Ovary (tissue), 9 donors: Measurements from ENCODE around the gene CHD1. TPM values are rescaled to one million over a fixed set of nuclear protein-coding genes. Genes with fewer than 3 reads are reported as not detected.

Experiments
- DNase-seq, 5 donors: peaks; one replicate each; pipeline ENCODE4 v3.0.0-alpha.2; 2019 to 2020
- H3K27ac ChIP-seq, 2 donors: fragments of 200-600 bp; one replicate each; pipeline versions ENCODE4 v1.5.1 to v1.8.0; 2019 to 2022
- H3K27me3 ChIP-seq: fragments of 200-600 bp; one replicate; pipeline ENCODE4 v1.8.0; 2022
- H3K36me3 ChIP-seq: fragments of 200-600 bp; sonication (generic); one replicate; pipeline ENCODE4 v1.5.1; 2019
- H3K4me1 ChIP-seq: one replicate; pipeline ENCODE4 v1.8.1; 2013; ENCODE audit warnings: mild to moderate bottlenecking, moderate library complexity; ENCODE audit not compliant: insufficient read depth
- H3K4me3 ChIP-seq: fragments of 200-600 bp; sonication (generic); one replicate; pipeline ENCODE4 v1.5.1; 2017
- H3K9me3 ChIP-seq, 2 donors: fragments of 200-600 bp in 1 of 2; sonication (generic) in 1 of 2; one replicate each; pipeline versions ENCODE4 v1.5.1 to v1.8.1; 2013 to 2019; ENCODE audit warnings: mild to moderate bottlenecking in 1 of 2, moderate library complexity in 1 of 2
- EP300 ChIP-seq: sonication (generic); formaldehyde crosslinking; IDR thresholded peaks from one replicate; pipeline ENCODE4 v1.6.1; 2017; ENCODE audit warnings: antibody characterized with exemption
- POLR2A ChIP-seq: fragments of 450-650 bp; IDR thresholded peaks from one replicate; pipeline ENCODE4 v1.6.1; 2017; ENCODE audit warnings: antibody characterized with exemption, mild to moderate bottlenecking, moderate library complexity
- WGBS, 3 donors: extraction: QIAGEN DNeasy Blood & Tissue Kit in 1 of 3; methylation state at CpG; one replicate each; pipeline versions ENCODE4 v1.1.5 to v1.1.7; 2013 to 2017; 5-methylcytosine and 5-hydroxymethylcytosine counted together
- intact Hi-C, 4 donors: fragments of 100-400 bp; cut with DNase I; formaldehyde crosslinking; loops; one replicate each; pipeline versions ENCODE4 v1.11.0 to v1.15.1; 2022 to 2023
- polyA plus RNA-seq, 2 donors: library from polyadenylated mRNA; stranded (reverse); fragments of 200-250 nt in 1 of 2; fragments of 350-450 nt in 1 of 2; fragmentation: Illumina TruSeq in 1 of 2; extraction: RNeasy Lipid Tissue Mini Kit (QIAGEN cat#74804) in 1 of 2; gene quantifications; one replicate each; pipeline ENCODE4 v1.2.3, GENCODE V29; 2013 to 2014
- total RNA-seq, 7 donors: library from RNA; depleted of rRNA in 2 of 7; stranded (reverse); fragments of >200 nt in 2 of 7; fragmentation: NEBNext Ultra II Directional in 3 of 7; extraction: Animal tissue kit (Norgen Biotek cat#: 25700) in 3 of 7; gene quantifications; one replicate each; pipeline versions ENCODE4 v1.1.0 to v1.2.4, GENCODE V29; 2016 to 2023
- TF ChIP-seq, protein P1 (sequence below), 3 donors: fragments of 450-650 bp in 2 of 3; fragments of 200-600 bp in 1 of 3; IDR thresholded peaks; one replicate each; pipeline versions ENCODE4 v1.5.1 to v1.8.0; 2016 to 2022; ENCODE audit warnings: antibody characterized with exemption in 3 of 3, mild to moderate bottlenecking in 1 of 3
- donor health status: DM: no; HTN: no; CAD: no; lungs with moderate emphysema.
- donor health status: DM: no; HTN: no; CAD: no.
- donor health status: Bipolar disorder and iron deficiency.
- donor health status: DM: yes; HTN: yes; CAD: no.
- donor health status: DM: no; HTN: no; CAD: no.
- donor health status: DM: yes; HTN: yes; CAD: no.

The CHD1 gene
- total and polyA plus RNA-seq, 9 donors: 19.6 to 75.8 (median 46.5) TPM

DNA sequence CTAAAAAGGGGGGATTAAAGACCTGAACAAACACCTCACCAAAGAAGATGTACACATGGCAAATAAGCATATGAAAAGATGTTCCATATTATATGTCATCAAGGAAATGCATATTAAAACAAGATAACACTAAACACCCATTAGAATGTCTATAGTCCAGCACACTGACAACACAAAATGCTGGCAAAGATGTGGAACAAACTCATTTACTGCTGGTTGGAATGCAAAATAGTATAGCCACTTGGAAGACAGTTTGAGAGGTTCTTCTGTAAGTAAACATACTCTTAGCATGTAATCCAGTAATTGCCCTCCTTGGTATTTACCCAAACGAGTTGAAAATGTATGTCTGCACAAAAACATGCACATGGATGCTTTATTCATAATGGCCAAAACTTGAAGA is 81.8 kb downstream of the CHD1 start:
- TF ChIP-seq EP300 (no peak), POLR2A (no peak)
- TF ChIP-seq, protein P1, sequence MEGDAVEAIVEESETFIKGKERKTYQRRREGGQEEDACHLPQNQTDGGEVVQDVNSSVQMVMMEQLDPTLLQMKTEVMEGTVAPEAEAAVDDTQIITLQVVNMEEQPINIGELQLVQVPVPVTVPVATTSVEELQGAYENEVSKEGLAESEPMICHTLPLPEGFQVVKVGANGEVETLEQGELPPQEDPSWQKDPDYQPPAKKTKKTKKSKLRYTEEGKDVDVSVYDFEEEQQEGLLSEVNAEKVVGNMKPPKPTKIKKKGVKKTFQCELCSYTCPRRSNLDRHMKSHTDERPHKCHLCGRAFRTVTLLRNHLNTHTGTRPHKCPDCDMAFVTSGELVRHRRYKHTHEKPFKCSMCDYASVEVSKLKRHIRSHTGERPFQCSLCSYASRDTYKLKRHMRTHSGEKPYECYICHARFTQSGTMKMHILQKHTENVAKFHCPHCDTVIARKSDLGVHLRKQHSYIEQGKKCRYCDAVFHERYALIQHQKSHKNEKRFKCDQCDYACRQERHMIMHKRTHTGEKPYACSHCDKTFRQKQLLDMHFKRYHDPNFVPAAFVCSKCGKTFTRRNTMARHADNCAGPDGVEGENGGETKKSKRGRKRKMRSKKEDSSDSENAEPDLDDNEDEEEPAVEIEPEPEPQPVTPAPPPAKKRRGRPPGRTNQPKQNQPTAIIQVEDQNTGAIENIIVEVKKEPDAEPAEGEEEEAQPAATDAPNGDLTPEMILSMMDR (IDR thresholded peaks at IDR 0.05): no peak
- no peaks in the 10 kb centered on the region for H3K9me3 ChIP-seq
- H3K4me3 ChIP-seq: no peak overlapping the region
- no peak overlapping the region for H3K27ac ChIP-seq
- no peak for DNase-seq
- no peaks in the 10 kb centered on the region for H3K27me3 ChIP-seq
- H3K36me3 ChIP-seq: no peaks in the 10 kb centered on the region
- WGBS, 3 donors: 46 to 52% (median 47%) methylated on average over 1 of the region's 1 CpG
- H3K4me1 ChIP-seq: no peaks in the 10 kb centered on the region
- intact Hi-C loops: no loop called here

DNA sequence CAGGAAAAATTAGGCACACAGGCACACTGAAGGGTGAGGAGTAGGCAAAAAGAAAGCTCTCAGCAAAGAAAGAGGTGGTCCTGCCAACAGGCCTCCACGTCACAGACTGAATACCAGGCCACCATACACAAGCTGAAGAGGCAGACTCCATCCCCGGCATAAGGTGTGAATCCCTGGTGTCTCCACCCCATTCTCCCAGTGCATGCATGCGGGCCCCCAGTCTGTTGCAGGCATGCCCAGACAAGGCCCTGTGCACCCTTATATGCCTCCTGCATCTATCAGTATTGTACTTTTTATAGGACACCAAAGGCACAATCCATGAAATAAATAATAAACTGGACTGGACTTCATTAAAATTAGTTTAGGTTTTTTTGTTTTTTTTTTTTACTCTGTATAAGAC is 82.3 kb downstream of the CHD1 start:
- DNase-seq: no peak
- no peaks in the 10 kb centered on the region for H3K4me1 ChIP-seq
- H3K9me3 ChIP-seq: no peaks in the 10 kb centered on the region
- H3K27me3 ChIP-seq: no peaks in the 10 kb centered on the region
- TF ChIP-seq POLR2A (no peak), EP300 (no peak)
- TF ChIP-seq, protein P1 (IDR thresholded peaks at IDR 0.05): no peak
- H3K27ac ChIP-seq: no peak overlapping the region
- 92 to 94% (median 94%) methylated on average over 3 of the region's 3 CpGs for WGBS, 3 donors
- H3K4me3 ChIP-seq: no peak overlapping the region
- intact Hi-C loops: no loop called here
- H3K36me3 ChIP-seq: no peaks in the 10 kb centered on the region

DNA sequence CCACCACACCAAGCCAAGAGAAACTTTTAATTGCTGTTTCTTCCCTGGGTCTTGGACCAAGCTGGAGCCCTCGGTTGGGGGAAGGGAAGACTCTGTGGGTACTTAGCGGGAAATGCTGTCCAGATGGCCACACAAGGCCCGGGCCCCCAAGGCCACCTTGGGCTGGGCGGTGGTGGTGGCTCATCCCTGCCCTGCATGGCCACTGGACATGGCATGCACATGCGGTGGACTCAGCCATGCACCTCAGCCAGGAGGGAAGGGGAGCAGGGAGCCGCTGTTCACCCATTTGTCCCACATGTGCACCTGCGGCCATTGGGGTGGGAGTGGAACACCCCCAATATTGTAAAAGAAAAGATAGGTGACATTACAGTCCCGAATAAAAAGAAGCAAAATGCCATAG is 82.9 kb downstream of the CHD1 start:
- Histone ChIP-seq H3K9me3 (no peaks in the 10 kb centered on the region), H3K4me1 (no peaks in the 10 kb centered on the region), H3K27me3 (no peaks in the 10 kb centered on the region), H3K36me3 (no peaks in the 10 kb centered on the region), H3K27ac (no peak overlapping the region), H3K4me3 (no peak overlapping the region)
- 95 to 96% (median 96%) methylated on average over 8 of the region's 8 CpGs for WGBS, 3 donors
- intact Hi-C loops: no loop called here
- DNase-seq: no peak
- TF ChIP-seq EP300 (no peak), POLR2A (no peak)
- TF ChIP-seq, protein P1 (IDR thresholded peaks at IDR 0.05): no peak

DNA sequence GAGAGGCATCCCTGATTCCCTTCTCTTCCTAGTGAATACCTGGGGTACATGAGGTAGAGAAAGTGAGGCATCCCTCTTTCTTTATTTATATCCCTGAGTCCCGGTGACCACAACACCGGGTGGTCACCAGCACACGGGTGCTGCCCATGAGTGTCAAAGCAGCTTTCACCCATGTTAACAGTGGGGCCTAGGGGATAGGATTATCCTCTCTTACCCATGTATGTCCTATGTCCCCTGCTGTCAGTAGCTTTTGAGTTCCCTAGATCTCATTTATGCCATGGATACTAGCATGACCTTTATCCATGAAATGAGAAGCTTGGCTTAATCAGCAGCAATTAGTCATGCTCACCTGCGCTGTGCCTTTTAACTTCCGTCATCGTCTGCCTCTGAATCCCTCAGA is 83.9 kb downstream of the CHD1 start:
- TF ChIP-seq EP300 (no peak), POLR2A (no peak)
- TF ChIP-seq, protein P1 (IDR thresholded peaks at IDR 0.05): no peak
- no peaks in the 10 kb centered on the region for H3K9me3 ChIP-seq
- no peaks in the 10 kb centered on the region for H3K4me1 ChIP-seq
- H3K27me3 ChIP-seq: no peaks in the 10 kb centered on the region
- no peak overlapping the region for H3K27ac ChIP-seq
- no peak for DNase-seq
- no peaks in the 10 kb centered on the region for H3K36me3 ChIP-seq
- no peak overlapping the region for H3K4me3 ChIP-seq
- WGBS, 3 donors: 96 to 97% (median 97%) methylated on average over 6 of the region's 6 CpGs
- intact Hi-C loops: no loop called here

DNA sequence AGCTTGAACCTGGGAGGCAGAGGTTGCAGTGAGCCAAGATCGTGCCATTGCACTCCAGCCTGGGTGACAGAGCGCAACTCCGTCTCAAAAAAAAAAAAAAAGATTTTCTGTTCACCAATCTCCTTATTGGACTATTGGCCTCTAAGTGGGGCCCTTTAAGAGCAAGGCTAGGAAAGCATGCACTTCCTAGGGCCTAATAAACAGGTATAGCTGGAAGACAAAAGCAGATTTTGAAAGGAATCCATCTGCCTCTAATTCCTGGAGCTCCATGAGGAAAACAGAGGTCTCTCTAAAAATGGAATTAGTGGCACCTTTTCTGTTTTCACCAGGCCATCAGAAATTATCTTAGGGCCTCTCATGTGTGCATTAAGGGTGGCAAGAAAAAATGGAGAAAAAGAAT is 85.3 kb downstream of the CHD1 start:
- H3K27me3 ChIP-seq: no peaks in the 10 kb centered on the region
- no peak for TF ChIP-seq POLR2A
- TF ChIP-seq, protein P1 (IDR thresholded peaks at IDR 0.05): no peak
- TF ChIP-seq EP300: no peak
- H3K9me3 ChIP-seq: no peaks in the 10 kb centered on the region
- no peak for DNase-seq
- no peak overlapping the region for H3K4me3 ChIP-seq
- intact Hi-C loops: no loop called here
- no peak overlapping the region for H3K27ac ChIP-seq
- H3K4me1 ChIP-seq: no peaks in the 10 kb centered on the region
- WGBS, 3 donors: 96 to 100% (median 98%) methylated on average over 3 of the region's 3 CpGs
- H3K36me3 ChIP-seq: no peaks in the 10 kb centered on the region
